Activated T-helper 1 cell treated with Interleukin-2 at 50 U/mL for 16 hours (primary cell): ENCODE data around the gene PFKFB3.

ENCODE experiments used
- DNase-seq: peaks from one replicate; pipeline ENCODE4 v3.0.0-alpha.2; 2020; ENCODE audit warnings: low read depth

The PFKFB3 gene

DNA sequence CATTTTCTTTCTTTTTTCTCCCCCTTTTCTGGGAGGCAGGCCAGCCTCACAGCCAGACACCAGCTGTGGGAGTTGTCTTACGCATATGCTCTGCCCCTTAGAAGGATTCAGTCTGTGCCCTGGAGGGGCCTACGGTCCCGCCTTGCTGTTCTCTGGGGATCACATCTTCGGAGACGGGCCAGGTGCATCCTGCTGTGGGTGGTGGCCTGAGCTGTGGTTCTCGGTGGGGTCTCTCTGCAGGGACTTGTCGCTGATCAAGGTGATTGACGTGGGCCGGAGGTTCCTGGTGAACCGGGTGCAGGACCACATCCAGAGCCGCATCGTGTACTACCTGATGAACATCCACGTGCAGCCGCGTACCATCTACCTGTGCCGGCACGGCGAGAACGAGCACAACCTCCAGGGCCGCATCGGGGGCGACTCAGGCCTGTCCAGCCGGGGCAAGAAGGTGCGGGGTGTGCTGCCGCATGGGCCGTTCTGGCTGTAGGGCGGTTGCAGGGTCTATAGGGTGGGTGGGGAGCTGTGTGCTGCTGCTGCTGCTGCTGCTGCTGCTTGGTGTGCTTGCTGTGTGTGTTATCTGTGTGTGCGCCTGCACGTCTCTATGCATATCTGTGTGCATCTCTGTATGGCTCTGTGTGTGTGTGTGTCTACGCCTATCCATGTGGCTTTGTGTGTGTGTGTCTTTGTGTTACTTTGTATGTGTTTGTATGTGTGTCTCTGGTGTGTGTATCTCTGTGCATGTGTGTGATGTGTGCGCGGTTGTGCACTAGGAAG, 17.9 kb downstream of the PFKFB3 start:
- no peak for DNase-seq

DNA sequence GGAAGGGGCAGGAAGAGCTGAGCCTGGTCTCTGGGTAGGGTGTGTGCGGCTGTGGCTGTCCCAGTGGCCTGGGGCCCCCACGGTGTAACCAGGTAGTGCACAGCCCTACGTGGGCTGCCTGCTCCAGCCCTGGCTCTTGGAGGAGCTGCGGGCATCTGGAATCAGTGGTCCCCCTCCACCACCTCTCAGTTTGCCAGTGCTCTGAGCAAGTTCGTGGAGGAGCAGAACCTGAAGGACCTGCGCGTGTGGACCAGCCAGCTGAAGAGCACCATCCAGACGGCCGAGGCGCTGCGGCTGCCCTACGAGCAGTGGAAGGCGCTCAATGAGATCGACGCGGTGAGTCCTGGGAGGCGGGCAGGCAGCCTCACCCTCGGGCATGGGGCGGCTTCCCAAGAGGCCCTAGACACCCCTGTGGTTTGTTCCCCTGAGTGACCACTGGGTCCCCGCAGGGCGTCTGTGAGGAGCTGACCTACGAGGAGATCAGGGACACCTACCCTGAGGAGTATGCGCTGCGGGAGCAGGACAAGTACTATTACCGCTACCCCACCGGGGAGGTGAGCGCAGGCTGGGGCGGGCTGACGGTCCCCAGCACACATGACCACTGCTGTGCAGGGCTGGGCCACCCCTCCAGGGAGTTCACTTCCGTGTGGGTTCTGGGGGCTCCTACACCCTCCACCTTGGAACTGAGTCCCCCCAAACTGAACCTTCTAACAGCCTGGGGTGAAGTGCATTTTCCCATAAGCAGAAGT, 18.6 kb downstream of the PFKFB3 start:
- DNase-seq = no peak

DNA sequence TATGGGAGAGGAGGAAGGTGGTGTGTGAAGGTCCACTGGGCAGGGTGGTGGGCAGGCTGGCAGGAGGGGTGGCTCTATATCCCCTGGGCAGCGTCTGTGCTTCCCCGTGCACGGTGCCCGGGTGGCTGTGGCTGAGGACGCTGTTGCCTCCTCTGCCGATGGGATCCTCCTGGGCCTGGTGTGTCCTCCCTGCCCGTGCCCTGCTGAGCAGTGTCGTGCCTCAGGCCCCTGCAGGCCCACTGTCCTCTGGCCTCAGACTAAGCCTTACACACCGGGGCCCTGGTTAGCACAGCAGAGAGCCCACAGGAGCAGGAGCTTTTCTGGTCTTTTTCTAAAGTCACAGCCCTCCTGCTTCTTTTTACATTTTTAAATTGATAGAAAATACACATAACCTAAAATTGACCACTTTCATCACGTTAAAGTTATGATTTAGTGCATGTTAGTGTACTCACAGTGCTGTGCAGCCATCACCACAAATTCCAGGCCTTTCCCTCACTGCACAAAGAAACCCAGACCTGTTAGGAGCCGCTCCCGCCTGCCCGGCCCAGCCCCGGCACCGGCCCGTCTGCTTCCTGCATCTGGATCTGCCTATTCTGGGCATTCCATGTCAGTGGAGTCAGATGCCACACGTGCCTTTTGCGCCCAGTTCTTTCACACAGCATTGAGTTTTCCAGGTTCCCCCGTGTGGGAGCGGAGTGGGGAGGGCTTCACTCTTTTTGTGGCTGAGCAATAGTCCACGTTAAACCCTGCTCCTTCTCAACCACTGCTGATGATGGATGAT, 19.4 kb downstream of the PFKFB3 start:
- no peak for DNase-seq

DNA sequence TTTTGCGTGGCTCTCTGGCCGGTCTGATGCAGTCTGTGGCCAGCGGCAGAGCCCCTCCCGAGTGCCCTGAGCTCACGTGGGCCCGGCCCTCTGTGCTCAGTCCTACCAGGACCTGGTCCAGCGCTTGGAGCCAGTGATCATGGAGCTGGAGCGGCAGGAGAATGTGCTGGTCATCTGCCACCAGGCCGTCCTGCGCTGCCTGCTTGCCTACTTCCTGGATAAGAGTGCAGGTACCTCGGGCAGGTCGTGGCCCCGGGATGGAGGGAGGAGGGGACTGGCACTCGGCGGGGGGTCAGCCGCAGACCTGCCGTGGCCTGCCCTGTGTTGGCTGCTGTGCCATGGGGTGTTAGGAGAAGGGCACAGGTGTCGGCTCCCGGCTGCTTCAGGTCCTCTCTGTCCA, 20.0 kb downstream of the PFKFB3 start:
- DNase-seq = no peak

DNA sequence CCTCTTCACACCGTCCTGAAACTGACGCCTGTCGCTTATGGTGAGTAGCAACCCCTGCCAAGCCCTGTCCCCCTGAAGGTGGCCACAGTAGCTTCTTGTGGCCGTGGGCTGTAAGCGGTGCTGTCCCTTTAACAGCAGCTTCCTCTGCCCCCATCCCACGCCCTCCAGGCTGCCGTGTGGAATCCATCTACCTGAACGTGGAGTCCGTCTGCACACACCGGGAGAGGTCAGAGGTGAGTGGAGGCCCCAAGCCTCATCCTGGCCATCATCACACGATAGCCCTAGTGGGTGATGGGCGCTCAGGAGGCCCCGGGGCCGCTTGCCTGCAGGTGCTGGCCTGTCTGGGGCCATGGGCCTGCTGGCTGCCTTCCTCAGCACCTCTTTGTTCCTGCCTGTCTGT, 21.2 kb downstream of the PFKFB3 start:
- no peak for DNase-seq

DNA sequence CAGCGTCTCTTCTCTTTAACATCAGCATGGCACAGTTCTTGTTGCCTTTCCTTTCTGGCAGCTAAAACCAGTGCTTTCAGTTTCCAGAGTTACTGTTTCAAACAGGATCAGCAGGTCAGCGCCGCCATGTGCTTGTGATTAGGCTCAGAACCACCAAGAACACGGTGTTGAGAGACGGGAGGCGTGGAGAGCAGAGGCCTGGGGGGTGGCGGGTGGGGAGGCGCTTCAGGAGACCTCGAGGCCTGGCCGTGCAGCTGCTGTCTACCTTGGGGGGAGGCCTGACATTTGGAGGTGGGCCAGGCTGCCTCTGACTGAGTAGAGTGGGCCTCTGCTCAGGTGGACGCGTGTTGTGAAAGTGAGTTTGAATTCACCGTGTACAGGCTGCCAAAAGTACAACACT, 22.0 kb downstream of the PFKFB3 start:
- DNase-seq = no peak

DNA sequence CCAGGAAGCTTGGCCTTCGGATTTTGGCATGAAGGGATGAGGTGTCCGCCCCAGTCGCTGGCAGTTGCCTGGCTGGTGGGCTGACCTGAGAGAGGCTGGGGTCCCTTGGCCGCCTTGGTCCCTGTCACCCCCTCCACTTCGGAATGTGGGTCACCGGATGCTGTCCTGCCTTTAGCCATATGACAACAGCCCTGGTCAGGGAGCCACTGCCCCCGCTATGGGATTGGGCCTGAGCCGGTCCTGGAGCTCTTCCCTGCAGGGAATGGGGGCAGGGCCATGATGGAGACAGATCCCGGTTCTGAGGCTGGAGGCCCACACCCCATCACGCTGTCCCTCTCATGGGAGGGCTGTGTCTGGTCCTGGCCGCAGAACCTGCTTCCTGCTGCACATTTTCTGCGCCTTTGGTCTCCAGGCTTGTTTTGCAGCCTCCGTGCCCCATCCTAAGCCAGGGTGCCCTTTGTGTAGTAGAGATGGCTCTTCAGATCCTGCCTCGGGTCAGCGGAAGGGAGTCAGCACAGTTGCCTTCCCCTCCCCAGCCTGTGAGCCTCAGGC, 22.6 kb downstream of the PFKFB3 start:
- DNase-seq = no peak

DNA sequence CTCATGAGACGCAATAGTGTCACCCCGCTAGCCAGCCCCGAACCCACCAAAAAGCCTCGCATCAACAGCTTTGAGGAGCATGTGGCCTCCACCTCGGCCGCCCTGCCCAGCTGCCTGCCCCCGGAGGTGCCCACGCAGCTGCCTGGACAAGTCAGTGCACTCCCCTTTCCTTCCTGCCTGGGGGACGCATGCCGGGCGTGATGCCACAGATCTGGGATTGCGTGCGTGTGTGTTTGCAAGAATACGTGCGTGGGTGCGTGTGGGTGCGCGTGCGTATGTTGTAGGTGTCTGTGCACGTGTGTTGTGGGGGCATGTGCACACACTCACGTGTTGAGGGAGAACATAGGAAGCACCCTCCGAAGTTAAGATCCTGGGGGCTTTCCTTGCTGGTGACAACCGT, 23.5 kb downstream of the PFKFB3 start:
- no peak for DNase-seq

DNA sequence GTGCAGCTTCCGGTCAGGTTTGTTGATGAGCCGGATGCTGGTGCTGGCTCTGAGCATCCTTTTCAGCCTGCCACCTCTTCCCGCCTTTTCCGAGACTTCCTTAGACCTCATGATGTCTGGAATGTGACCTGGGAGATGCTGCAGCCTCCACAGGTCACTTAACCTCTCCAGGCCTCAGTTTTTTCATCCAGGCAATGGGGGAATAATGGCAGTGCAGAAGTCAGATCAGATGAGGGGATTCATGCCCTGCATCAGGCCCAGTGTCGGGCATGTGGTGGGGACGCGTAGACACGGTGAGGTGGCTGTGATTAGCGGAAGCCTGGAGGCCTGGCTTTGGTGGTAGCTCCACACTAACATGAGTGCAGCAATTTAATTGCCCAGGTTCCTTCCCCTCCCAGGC, 24.6 kb downstream of the PFKFB3 start:
- no peak for DNase-seq

DNA sequence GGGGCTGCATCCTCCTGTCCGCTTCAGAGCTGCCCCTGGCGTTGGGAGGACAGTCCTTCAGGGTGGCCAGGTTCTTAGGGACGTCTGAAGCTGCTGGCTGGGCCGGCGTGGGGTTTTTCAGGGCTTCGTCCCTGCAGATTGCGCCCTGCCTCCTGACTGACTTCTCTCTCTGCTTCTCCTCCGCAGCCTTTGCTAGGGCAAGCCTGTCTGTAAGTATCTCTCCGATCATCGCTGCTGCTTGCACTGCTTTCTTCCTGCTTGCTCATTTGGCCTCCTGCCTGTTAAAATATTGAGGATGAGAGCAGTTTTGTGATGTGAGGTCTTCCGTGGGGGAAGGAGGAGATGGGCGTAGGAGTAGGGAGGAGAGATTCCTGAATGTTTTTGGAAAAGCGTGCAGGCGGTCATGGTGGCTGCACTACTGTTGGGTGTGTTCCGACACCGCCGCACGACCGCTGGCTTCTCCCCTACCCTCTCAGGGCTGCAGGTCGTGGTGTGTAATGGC, 25.3 kb downstream of the PFKFB3 start:
- DNase-seq = no peak

DNA sequence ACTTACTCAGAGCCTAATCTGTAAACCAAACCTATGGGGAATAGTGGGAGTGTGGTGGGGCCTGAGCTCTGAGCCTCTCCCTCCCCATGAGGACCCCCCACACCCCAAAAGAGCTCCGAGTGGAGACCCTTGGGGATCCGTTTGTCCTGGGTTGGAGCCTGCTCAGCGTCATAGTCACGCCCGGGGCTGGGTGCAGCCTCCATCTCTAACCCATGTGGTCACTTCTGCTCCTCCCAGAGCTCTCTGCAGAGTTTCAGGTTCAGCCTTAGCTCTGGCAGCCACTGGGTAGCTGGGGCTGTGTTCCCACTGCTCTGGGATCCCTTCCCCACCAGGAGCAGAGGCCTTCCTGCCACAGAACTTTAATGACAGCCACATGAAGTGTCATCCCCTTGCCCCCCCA, 25.9 kb downstream of the PFKFB3 start:
- DNase-seq = no peak

DNA sequence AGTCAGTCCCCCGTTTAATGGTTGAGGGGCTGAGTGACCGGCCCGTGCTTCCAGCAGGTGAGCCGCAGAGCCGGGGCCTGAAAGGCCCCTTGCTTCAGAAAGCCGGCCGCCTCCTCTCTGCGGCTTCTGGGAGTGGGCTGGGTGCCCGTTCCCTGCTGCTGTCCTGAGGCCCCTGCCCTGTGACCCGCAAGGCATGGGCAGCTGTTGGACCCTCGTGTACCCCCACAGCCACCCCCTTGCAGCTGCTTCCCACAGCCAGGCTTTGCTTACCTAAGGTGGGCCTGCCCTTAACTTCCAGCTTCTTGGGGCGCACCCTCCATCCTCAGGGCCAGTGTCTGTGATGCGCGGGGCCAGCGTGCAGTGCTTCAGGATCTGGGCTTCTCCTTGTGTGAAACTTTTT, 26.6 kb downstream of the PFKFB3 start:
- no peak for DNase-seq

DNA sequence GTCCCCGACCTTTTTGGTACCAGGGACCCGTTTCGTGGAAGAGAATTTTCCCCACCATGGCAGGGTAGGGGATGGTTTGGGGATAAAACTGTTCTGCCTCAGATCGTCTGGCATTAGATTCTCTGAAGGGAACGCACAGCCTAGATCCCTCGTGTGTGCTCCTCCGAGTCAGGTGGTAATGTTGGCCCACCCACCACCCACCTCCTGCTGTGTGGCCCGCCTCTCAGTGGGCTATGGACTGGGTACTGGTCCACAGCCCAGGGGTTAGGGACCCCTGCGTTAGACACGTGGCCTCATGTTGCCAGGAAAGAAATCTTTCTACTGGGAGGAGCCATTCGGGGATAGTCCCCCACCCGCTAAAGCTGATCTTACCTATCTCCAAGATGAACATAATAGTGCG, 27.0 kb downstream of the PFKFB3 start:
- no peak for DNase-seq

DNA sequence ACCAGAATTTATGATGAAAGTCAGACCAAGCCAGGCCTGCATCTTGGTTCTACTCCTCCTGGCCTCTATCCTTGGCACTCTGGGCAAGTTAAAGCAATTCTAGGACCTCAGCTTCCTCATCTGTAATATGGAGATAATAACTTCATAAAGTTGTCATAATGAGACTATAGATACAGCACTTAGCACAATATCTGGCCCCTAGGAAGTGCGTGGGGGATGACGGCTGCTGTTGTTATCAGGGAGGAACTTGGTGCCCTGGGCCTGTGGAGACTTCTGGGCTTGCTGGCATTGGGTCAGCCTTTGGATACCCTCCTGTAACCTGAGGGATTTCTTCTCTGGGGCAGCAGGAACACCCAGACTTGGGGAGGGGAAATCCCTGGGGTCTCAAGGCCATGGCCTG, 27.6 kb downstream of the PFKFB3 start:
- DNase-seq = no peak

DNA sequence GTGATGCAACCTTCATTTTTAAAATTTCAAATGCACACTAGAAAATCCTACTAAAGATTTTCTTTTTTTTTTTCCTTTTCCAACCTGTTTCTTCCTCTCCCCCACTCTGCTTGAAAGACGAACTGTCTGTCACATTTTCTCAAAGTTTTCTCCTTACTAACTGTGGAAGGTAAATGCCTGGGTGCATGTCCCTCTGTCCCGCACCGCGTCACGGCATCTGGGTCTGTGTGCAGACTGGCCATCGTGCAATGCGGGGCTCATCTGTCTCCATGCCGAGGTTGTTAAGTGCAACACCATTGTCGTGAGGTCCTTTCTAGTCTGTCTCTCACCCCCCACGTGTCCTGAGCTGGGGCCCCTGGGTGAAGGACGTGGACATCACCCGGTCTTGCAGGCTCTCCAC, 28.4 kb downstream of the PFKFB3 start:
- DNase-seq = no peak

DNA sequence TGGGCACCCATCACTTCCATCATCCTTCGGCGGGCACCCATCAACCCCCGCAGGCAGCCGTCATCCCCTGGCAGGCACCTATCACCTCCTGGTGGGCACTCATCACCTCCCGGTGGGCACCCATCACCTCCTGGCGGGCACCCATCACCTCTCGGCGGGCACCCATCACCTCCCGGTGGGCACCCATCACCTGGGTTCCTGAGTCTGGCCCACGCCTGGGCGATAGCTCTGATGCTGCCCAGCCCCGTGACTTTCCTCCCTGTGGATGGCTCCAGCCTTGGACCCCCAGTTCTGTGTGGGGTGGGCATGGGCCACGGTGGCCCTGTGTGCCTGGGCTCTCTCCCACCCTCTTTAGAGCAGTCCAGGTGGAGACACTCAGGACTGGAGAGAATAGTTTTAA, 29.0 kb downstream of the PFKFB3 start:
- no peak for DNase-seq

DNA sequence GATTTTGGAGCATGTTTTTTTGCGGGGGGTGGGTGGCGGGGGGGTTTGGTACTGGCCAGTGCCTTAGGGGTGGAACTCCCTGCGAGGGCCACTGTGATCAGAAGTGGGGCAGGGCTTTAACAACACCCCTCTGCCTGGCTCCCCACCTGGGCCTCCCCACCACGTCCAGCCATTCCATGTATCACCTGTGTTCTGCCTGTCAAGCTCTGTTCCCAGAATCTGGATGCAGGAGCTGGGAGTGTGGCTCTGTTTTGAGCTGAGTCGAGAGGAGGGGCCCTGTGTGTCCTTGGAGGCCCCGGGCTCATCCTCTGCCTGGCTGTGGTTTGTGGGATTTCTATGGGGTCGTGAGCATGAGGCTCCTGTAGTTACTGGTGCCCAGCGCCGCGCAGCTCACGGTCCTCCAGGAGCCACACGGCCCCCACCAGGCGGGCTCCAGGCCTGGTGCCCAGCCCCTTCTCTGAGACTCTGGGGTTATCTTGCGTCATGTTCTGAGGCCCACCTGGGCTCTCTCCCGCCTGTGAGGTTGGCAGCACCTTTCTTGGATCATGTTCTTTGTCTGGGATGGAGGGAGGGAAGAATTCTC, 29.6 kb downstream of the PFKFB3 start:
- DNase-seq = no peak

DNA sequence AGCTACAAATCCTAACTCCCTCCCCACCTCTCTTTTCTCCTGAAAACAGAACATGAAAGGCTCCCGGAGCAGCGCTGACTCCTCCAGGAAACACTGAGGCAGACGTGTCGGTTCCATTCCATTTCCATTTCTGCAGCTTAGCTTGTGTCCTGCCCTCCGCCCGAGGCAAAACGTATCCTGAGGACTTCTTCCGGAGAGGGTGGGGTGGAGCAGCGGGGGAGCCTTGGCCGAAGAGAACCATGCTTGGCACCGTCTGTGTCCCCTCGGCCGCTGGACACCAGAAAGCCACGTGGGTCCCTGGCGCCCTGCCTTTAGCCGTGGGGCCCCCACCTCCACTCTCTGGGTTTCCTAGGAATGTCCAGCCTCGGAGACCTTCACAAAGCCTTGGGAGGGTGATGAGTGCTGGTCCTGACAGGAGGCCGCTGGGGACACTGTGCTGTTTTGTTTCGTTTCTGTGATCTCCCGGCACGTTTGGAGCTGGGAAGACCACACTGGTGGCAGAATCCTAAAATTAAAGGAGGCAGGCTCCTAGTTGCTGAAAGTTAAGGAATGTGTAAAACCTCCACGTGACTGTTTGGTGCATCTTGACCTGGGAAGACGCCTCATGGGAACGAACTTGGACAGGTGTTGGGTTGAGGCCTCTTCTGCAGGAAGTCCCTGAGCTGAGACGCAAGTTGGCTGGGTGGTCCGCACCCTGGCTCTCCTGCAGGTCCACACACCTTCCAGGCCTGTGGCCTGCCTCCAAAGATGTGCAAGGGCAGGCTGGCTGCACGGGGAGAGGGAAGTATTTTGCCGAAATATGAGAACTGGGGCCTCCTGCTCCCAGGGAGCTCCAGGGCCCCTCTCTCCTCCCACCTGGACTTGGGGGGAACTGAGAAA, 30.4 kb downstream of the PFKFB3 start:
- DNase-seq = no peak

DNA sequence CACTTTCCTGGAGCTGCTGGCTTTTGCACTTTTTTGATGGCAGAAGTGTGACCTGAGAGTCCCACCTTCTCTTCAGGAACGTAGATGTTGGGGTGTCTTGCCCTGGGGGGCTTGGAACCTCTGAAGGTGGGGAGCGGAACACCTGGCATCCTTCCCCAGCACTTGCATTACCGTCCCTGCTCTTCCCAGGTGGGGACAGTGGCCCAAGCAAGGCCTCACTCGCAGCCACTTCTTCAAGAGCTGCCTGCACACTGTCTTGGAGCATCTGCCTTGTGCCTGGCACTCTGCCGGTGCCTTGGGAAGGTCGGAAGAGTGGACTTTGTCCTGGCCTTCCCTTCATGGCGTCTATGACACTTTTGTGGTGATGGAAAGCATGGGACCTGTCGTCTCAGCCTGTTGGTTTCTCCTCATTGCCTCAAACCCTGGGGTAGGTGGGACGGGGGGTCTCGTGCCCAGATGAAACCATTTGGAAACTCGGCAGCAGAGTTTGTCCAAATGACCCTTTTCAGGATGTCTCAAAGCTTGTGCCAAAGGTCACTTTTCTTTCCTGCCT, 31.1 kb downstream of the PFKFB3 start:
- DNase-seq = no peak

DNA sequence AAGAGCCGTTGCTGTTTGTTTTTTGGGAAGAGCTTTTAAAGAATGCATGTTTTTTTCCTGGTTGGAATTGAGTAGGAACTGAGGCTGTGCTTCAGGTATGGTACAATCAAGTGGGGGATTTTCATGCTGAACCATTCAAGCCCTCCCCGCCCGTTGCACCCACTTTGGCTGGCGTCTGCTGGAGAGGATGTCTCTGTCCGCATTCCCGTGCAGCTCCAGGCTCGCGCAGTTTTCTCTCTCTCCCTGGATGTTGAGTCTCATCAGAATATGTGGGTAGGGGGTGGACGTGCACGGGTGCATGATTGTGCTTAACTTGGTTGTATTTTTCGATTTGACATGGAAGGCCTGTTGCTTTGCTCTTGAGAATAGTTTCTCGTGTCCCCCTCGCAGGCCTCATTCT, 31.6 kb downstream of the PFKFB3 start:
- DNase-seq = no peak
